Activated CD4-positive, alpha-beta T cell treated with anti-CD3 and anti-CD28 coated beads for 4 hours (primary cell): ENCODE measurements around the gene TMEM39A.

Experiments
- DNase-seq, 2 donors: peaks; one replicate each; pipeline ENCODE4 v3.0.0-alpha.2; 2020

The TMEM39A gene

GRCh38 chr3:119395923-119396358, 67.5 kb downstream of the TMEM39A start:
- no peak for DNase-seq

- DNase-seq, result no peak
Measured at GRCh38 chr3:119388577-119388976, 74.8 kb downstream of the TMEM39A start.

- no peak for DNase-seq
Measured at GRCh38 chr3:119382134-119382533, 81.3 kb downstream of the TMEM39A start.

- no peak for DNase-seq
Measured at GRCh38 chr3:119380697-119381096, 82.7 kb downstream of the TMEM39A start.
